Pancreas (tissue), 10 donors: ENCODE data around the gene KHDC4. TPM values are rescaled to one million over a fixed set of nuclear protein-coding genes. Genes with fewer than 3 reads are reported as not detected.

Experiments used
- ATAC-seq, 4 donors: fragments of 200-7000 bp; cut with Tn5 transposase; one replicate each; pipeline versions ENCODE4 v1.8.0 to v1.9.1; 2020; ENCODE audit warnings: mild to moderate bottlenecking in 4 of 4, moderate library complexity in 4 of 4
- DNase-seq, 6 donors: peaks; one replicate each; pipeline ENCODE4 v3.0.0-alpha.2; 2020
- FAIRE-seq: peaks from 2 replicates; lab custom pipeline; 2012; peaks lifted over from hg19 to GRCh38; lab: Jason Lieb, UNC
- H3K27ac ChIP-seq, 4 donors: fragments of 200-600 bp; sonication (generic); 1 replicate in 3 of 4; 2 replicates in 1 of 4; pipeline versions ENCODE4 v1.5.0 to v1.8.0; 2020
- H3K27me3 ChIP-seq, 4 donors: fragments of 200-600 bp; one replicate each; pipeline ENCODE4 v1.8.0; 2021
- H3K36me3 ChIP-seq, 3 donors: fragments of 200-600 bp; sonication (generic) in 1 of 3; one replicate each; pipeline versions ENCODE4 v1.5.0 to v1.8.0; 2020 to 2021
- H3K4me1 ChIP-seq, 3 donors: fragments of 200-600 bp; one replicate each; pipeline ENCODE4 v1.8.0; 2021
- H3K4me3 ChIP-seq, 4 donors: fragments of 200-600 bp; sonication (generic) in 2 of 4; one replicate each; pipeline versions ENCODE4 v1.5.0 to v1.8.0; 2020 to 2021
- H3K9me3 ChIP-seq, 4 donors: fragments of 200-600 bp; one replicate each; pipeline ENCODE4 v1.8.0; 2021
- CTCF ChIP-seq, 4 donors: fragments of 200-600 bp; sonication (generic) in 3 of 4; IDR thresholded peaks; one replicate each; pipeline versions ENCODE4 v1.5.0 to v1.8.0; 2021; ENCODE audit warnings: antibody characterized with exemption in 4 of 4
- WGBS, 2 donors: extraction: QIAGEN DNeasy Blood & Tissue Kit; methylation state at CpG; one replicate each; pipeline ENCODE4 v1.1.7; 2013; 5-methylcytosine and 5-hydroxymethylcytosine counted together
- intact Hi-C, 3 donors: fragments of 100-400 bp; cut with DNase I; formaldehyde crosslinking; loops; one replicate each; pipeline versions ENCODE4 v1.11.1 to v1.14.2; 2022
- polyA plus RNA-seq, 2 donors: library from polyadenylated mRNA; stranded (reverse); fragments of 200-250 nt; gene quantifications; one replicate each; pipeline ENCODE4 v1.2.3, GENCODE V29; 2013
- total RNA-seq, 6 donors: library from RNA; stranded (reverse); fragmentation: NEBNext Ultra II Directional in 4 of 6; extraction: Animal tissue kit (Norgen Biotek cat#: 25700) in 4 of 6; gene quantifications; one replicate each; pipeline versions ENCODE4 v1.2.1 to v1.2.4, GENCODE V29; 2021 to 2023
- donor health status: healthy with polysubstance abuse.
- donor health status: DM: no; HTN: no; CAD: no; lungs with moderate emphysema.
- donor health status: DM: no; HTN: no; CAD: no.
- donor health status: control.
- donor health status: control.
- donor health status: Bipolar disorder and iron deficiency.
- donor health status: DM: yes; HTN: yes; CAD: no.
- donor health status: DM: no; HTN: no; CAD: no.
- donor health status: DM: no; HTN: no; CAD: no.
- donor health status: DM: yes; HTN: yes; CAD: no.

Gene KHDC4
- total and polyA plus RNA-seq, 8 donors, result 11.9 to 32.8 (median 19.1) TPM

GRCh38 chr1:155947741-155948140 lies 13.5 kb upstream of the KHDC4 start:
- FAIRE-seq, result no peak
- TF ChIP-seq CTCF (IDR thresholded peaks at IDR 0.05), result no peak
- no peak overlapping the region for H3K4me3 ChIP-seq
- no peak for ATAC-seq
- intact Hi-C loops, result no loop called here
- DNase-seq, result no peak
- H3K27ac ChIP-seq, result no peak overlapping the region
- peaks cover 0 to 5% (median 0%) of the 10 kb centered on the region in 3 donors for H3K4me1 ChIP-seq
- H3K9me3 ChIP-seq, result no peaks in the 10 kb centered on the region
- H3K27me3 ChIP-seq, result no peaks in the 10 kb centered on the region
- WGBS, 2 donors, result 92 to 95% methylated on average over 8 of the region's 8 CpGs
- peaks cover 3 to 56% (median 27%) of the 10 kb centered on the region in 3 donors for H3K36me3 ChIP-seq

- FAIRE-seq (no peak), ATAC-seq (no peak), DNase-seq (no peak)
- WGBS, 2 donors, result 74 to 77% methylated on average over 4 of the region's 4 CpGs
- intact Hi-C loops, result no loop called here
- no peak overlapping the region for H3K27ac ChIP-seq
- H3K36me3 ChIP-seq, result peaks cover 3 to 52% (median 22%) of the 10 kb centered on the region in 3 donors
- H3K27me3 ChIP-seq, result no peaks in the 10 kb centered on the region
- H3K4me3 ChIP-seq, result no peak overlapping the region
- H3K9me3 ChIP-seq, result no peaks in the 10 kb centered on the region
- peaks cover 0 to 5% (median 0%) of the 10 kb centered on the region in 3 donors for H3K4me1 ChIP-seq
- no peak for TF ChIP-seq CTCF (IDR thresholded peaks at IDR 0.05)
Measured at GRCh38 chr1:155947292-155947691, 13.1 kb upstream of the KHDC4 start.

- Histone ChIP-seq H3K27ac (peak overlapping the region in 2 of 4 donors; percentile 19 to 36), H3K4me3 (no peak overlapping the region), H3K9me3 (no peaks in the 10 kb centered on the region), H3K4me1 (peaks cover 0 to 5% (median 0%) of the 10 kb centered on the region in 3 donors), H3K27me3 (no peaks in the 10 kb centered on the region), H3K36me3 (peaks cover 3 to 46% (median 16%) of the 10 kb centered on the region in 3 donors)
- WGBS, 2 donors, result 80 to 87% methylated on average over 8 of the region's 8 CpGs
- DNase-seq, result no peak
- FAIRE-seq, result no peak
- intact Hi-C loops, result no loop called here
- no peak for ATAC-seq
- no peak for TF ChIP-seq CTCF (IDR thresholded peaks at IDR 0.05)
Measured at GRCh38 chr1:155946633-155947219, 12.5 kb upstream of the KHDC4 start.

- 68% methylated on average over 6 of the region's 6 CpGs for WGBS, 2 donors
- H3K27ac ChIP-seq, result no peak overlapping the region
- DNase-seq (no peak), ATAC-seq (no peak), FAIRE-seq (no peak)
- intact Hi-C loops, result loop anchor here in 1 of 3 donors (5.0 kb wide), 1 partner anchor 38 kb away; no protein-coding TSS in a partner anchor
- peaks cover 0 to 23% (median 7%) of the 10 kb centered on the region in 3 donors for H3K36me3 ChIP-seq
- no peak overlapping the region for H3K4me3 ChIP-seq
- TF ChIP-seq CTCF (IDR thresholded peaks at IDR 0.05), result no peak
- no peaks in the 10 kb centered on the region for H3K9me3 ChIP-seq
- H3K27me3 ChIP-seq, result no peaks in the 10 kb centered on the region
- peaks cover 8 to 12% (median 11%) of the 10 kb centered on the region in 3 donors for H3K4me1 ChIP-seq
Measured at GRCh38 chr1:155944444-155944799, 10.2 kb upstream of the KHDC4 start.

- TF ChIP-seq CTCF (IDR thresholded peaks at IDR 0.05), result no peak
- DNase-seq (no peak), ATAC-seq (no peak), FAIRE-seq (no peak)
- Histone ChIP-seq H3K9me3 (no peaks in the 10 kb centered on the region), H3K36me3 (peaks cover 0 to 6% (median 2%) of the 10 kb centered on the region in 3 donors), H3K4me1 (peaks cover 8 to 12% (median 11%) of the 10 kb centered on the region in 3 donors), H3K27me3 (no peaks in the 10 kb centered on the region), H3K27ac (peak overlapping the region in 2 of 4 donors; percentile 33 to 64), H3K4me3 (no peak overlapping the region)
- WGBS, 2 donors, result 88 to 90% methylated on average over 11 of the region's 11 CpGs
- intact Hi-C loops, result loop anchor here in 1 of 3 donors (5.0 kb wide), 1 partner anchor 40 kb away; no protein-coding TSS in a partner anchor
Measured at GRCh38 chr1:155942578-155943141, 8.4 kb upstream of the KHDC4 start.
